OCI-LY3 (cell line): ENCODE results near the gene TMEM38A.

Source experiments
- H2AFZ ChIP-seq: fragments of 200-600, 300-600 bp; shearing (Covaris generic); 2 replicates; pipeline ENCODE4 v1.6.0; 2014; ENCODE audit warnings: antibody characterized with exemption, low read depth, low read length
- H3K27ac ChIP-seq: fragments of 200-600, 300-600 bp; sonication (generic); 2 replicates; pipeline ENCODE4 v1.5.1; 2014; ENCODE audit warnings: mild to moderate bottlenecking, low read length, moderate library complexity, mixed read lengths
- H3K27me3 ChIP-seq: fragments of 200-600, 300-600 bp; sonication (generic); 2 replicates; pipeline ENCODE4 v1.6.1; 2014; ENCODE audit warnings: low read depth, low read length, mixed read lengths
- H3K36me3 ChIP-seq: fragments of 200-600, 300-600 bp; sonication (generic); replicated peaks from 2 replicates; pipeline ENCODE3; 2014; ENCODE audit warnings: low read depth, low read length, mixed read lengths
- H3K4me1 ChIP-seq: fragments of 300-600, 200-600 bp; sonication (generic); 2 replicates; pipeline ENCODE4 v1.6.1; 2014; ENCODE audit warnings: low read length, mixed read lengths
- H3K4me2 ChIP-seq: fragments of 200-600, 300-600 bp; sonication (generic); 2 replicates; pipeline ENCODE4 v1.6.1; 2014; ENCODE audit warnings: low read length, mixed read lengths
- H3K4me3 ChIP-seq: fragments of 300-600, 200-600 bp; sonication (generic); 2 replicates; pipeline ENCODE4 v1.5.1; 2014; ENCODE audit warnings: antibody characterized with exemption, mild to moderate bottlenecking, low read length, moderate library complexity
- H3K79me2 ChIP-seq: fragments of 300-600, 200-600 bp; shearing (Covaris generic); 2 replicates; pipeline ENCODE4 v1.6.1; 2014; ENCODE audit warnings: mild to moderate bottlenecking, low read length, mixed read lengths
- H3K9ac ChIP-seq: fragments of 300-600, 200-600 bp; shearing (Covaris generic); 2 replicates; pipeline ENCODE4 v1.6.0; 2014; ENCODE audit warnings: mild to moderate bottlenecking, low read length, moderate library complexity
- H3K9me3 ChIP-seq: fragments of 200-600, 300-600 bp; shearing (Covaris generic); 2 replicates; pipeline ENCODE4 v1.6.1; 2014; ENCODE audit warnings: low read length, mixed read lengths; ENCODE audit not compliant: insufficient read depth
- H4K20me1 ChIP-seq: fragments of 200-600, 300-600 bp; sonication (generic); 2 replicates; pipeline ENCODE4 v1.6.1; 2016; ENCODE audit warnings: low read length, mixed read lengths; ENCODE audit not compliant: insufficient read depth
- EZH2phosphoT487 ChIP-seq: fragments of 200-600 bp; shearing (Covaris generic); IDR thresholded peaks from 2 replicates; pipeline ENCODE4 v1.6.1; 2018; ENCODE audit warnings: antibody characterized with exemption, mixed run types, low read depth
- TF ChIP-seq, protein P1 (sequence below): fragments of 200-600, 300-600 bp; sonication (generic); IDR thresholded peaks from 2 replicates; pipeline ENCODE4 v1.5.1; 2014; ENCODE audit warnings: antibody characterized with exemption, low read length, low read depth

TMEM38A gene

DNA sequence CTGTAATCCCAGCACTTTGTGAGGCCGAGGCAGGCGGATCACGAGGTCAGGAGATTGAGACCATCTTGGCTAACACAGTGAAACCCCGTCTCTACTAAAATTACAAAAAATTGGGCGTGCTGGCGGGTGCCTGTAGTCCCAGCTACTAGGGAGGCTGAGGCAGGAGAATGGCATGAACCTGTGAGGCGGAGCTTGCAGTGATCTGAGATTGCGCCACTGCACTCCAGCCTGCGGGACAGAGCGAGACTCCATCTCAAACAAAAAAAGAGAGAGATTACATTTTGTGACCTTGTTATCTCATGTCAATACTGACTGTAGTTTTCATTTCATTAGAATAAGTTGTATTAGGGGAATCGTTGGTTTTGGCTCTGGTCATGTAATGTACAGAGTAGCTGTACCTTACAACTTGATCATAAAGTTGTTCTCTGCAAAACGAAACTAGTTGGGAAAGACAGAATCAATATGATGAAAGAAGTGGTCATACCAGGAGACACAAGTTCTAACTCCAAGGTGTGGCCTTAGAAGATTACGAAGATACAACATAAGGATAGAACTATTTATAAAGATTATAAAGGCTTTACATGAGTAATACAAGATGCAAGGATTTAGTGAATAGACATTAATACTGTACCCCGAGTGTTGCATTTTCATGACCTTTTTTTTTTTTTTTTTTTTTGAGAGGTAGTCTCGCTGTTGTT is 15.3 kb downstream of the TMEM38A start:
- Histone ChIP-seq H3K27ac (no peak overlapping the region), H3K27me3 (no peaks in the 10 kb centered on the region), H3K4me1 (no peaks in the 10 kb centered on the region), H2AFZ (no peak overlapping the region), H3K36me3 (peaks cover 9% of the 10 kb centered on the region), H3K4me3 (no peak overlapping the region), H3K9me3 (no peaks in the 10 kb centered on the region), H4K20me1 (no peaks in the 10 kb centered on the region), H3K79me2 (no peaks in the 10 kb centered on the region), H3K9ac (no peak overlapping the region), H3K4me2 (no peak overlapping the region)
- TF ChIP-seq, protein P1, sequence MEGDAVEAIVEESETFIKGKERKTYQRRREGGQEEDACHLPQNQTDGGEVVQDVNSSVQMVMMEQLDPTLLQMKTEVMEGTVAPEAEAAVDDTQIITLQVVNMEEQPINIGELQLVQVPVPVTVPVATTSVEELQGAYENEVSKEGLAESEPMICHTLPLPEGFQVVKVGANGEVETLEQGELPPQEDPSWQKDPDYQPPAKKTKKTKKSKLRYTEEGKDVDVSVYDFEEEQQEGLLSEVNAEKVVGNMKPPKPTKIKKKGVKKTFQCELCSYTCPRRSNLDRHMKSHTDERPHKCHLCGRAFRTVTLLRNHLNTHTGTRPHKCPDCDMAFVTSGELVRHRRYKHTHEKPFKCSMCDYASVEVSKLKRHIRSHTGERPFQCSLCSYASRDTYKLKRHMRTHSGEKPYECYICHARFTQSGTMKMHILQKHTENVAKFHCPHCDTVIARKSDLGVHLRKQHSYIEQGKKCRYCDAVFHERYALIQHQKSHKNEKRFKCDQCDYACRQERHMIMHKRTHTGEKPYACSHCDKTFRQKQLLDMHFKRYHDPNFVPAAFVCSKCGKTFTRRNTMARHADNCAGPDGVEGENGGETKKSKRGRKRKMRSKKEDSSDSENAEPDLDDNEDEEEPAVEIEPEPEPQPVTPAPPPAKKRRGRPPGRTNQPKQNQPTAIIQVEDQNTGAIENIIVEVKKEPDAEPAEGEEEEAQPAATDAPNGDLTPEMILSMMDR = no peak
- no peak for TF ChIP-seq EZH2phosphoT487

DNA sequence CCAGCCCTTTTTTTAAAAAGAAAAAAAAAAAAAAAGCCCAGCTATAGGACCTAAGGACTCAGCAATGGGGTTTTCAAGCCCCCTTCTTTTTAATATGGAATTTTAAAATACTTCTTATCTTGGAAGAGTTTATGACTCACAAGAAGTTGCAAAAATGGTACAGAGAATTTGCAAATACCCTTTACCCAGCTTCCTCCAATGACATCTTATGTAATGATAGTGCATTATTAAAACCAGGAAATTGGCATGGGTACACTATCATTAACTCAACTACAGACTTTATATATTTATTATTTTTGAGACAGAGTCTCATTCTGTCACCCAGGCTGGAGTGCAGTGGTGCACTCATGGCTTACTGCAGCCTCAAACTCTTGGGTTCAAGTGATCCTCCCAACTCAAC is 16.1 kb downstream of the TMEM38A start:
- H3K79me2 ChIP-seq = no peaks in the 10 kb centered on the region
- TF ChIP-seq, protein P1 = no peak
- no peak for TF ChIP-seq EZH2phosphoT487
- H3K27ac ChIP-seq = no peak overlapping the region
- no peak overlapping the region for H3K9ac ChIP-seq
- H3K27me3 ChIP-seq = no peaks in the 10 kb centered on the region
- no peak overlapping the region for H3K4me2 ChIP-seq
- H3K4me3 ChIP-seq = no peak overlapping the region
- H3K36me3 ChIP-seq = peaks cover 17% of the 10 kb centered on the region
- no peaks in the 10 kb centered on the region for H3K9me3 ChIP-seq
- H2AFZ ChIP-seq = no peak overlapping the region
- H4K20me1 ChIP-seq = no peaks in the 10 kb centered on the region
- no peaks in the 10 kb centered on the region for H3K4me1 ChIP-seq

DNA sequence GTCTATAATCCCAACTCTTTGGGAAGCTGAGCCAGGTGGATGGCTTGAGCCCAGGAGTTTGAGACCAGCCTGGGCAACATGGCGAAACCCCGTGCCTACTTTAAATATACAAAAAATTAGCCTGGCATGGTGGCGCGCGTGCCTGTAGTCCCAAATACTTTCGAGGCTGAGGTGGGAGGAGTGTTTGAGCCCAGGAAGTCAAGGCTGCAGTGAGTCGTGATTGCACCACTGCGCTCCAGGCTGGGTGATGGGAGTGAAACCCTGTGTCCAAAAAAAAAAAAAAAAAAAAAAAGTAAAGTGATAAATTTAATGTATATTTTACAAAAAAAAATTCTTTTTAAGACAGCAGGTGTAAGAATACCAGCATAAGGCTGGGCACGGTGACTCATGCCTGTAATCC is 17.6 kb downstream of the TMEM38A start:
- H3K79me2 ChIP-seq = no peaks in the 10 kb centered on the region
- H3K9ac ChIP-seq = no peak overlapping the region
- H4K20me1 ChIP-seq = no peaks in the 10 kb centered on the region
- no peaks in the 10 kb centered on the region for H3K4me1 ChIP-seq
- no peak overlapping the region for H3K4me2 ChIP-seq
- TF ChIP-seq EZH2phosphoT487 = no peak
- TF ChIP-seq, protein P1 = no peak
- no peak overlapping the region for H2AFZ ChIP-seq
- no peaks in the 10 kb centered on the region for H3K27me3 ChIP-seq
- H3K4me3 ChIP-seq = no peak overlapping the region
- no peaks in the 10 kb centered on the region for H3K9me3 ChIP-seq
- peaks cover 21% of the 10 kb centered on the region for H3K36me3 ChIP-seq
- no peak overlapping the region for H3K27ac ChIP-seq

DNA sequence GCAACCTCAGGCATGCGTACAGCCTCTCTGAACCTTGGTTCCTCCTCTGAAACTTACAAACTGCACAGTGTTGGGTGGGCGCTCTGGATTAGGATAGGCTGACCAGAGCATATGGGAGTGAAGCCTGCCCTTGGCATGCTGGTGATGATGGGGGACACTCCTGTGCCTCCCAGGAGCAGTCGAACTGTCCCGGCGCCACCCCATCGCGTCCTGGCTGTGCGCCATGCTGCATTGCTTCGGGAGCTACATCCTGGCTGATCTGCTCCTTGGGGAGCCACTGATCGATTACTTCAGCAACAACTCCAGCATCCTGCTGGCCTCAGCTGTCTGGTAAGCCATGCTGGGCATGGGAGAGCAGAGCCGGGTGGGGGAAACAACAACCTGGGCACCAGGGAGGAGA is 18.9 kb downstream of the TMEM38A start:
- H3K4me2 ChIP-seq = no peak overlapping the region
- H3K9me3 ChIP-seq = no peaks in the 10 kb centered on the region
- no peak overlapping the region for H2AFZ ChIP-seq
- no peaks in the 10 kb centered on the region for H3K79me2 ChIP-seq
- no peak overlapping the region for H3K4me3 ChIP-seq
- no peak overlapping the region for H3K9ac ChIP-seq
- H3K27me3 ChIP-seq = no peaks in the 10 kb centered on the region
- TF ChIP-seq EZH2phosphoT487 = no peak
- TF ChIP-seq, protein P1 = no peak
- peaks cover 21% of the 10 kb centered on the region for H3K36me3 ChIP-seq
- H3K27ac ChIP-seq = no peak overlapping the region
- H4K20me1 ChIP-seq = no peaks in the 10 kb centered on the region
- H3K4me1 ChIP-seq = no peaks in the 10 kb centered on the region
